NCI-H2029 (cell line): ENCODE data around the gene TTC3.
"Not testable (repeated sequence)": the region's sequence is repeated elsewhere in the genome, so short reads cannot be mapped to it uniquely, and the experiment has no call there.

Experiments used
- DNase-seq: peaks from one replicate; lab custom pipeline; 2025; lab: John Stamatoyannopoulos, UW

TTC3 gene

DNA sequence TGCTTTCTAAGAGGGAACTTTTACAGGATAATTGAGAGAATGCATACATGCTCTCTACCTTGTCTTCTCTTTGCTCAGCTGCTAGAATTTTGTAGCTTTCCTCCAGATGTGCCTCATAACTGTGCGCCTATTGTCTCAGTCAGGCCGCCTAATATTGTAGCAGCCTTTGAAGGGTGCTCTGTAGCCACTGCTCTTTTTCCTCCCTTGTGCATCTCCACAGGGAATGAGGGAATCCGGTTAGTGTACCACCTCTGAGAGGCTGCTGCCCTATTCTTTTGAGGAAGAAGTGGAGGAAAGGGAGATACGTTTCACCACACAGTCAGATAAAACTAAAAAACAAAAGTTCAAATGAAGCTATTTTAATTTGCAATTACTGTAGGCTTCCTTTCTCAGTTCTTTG, 22.8 kb downstream of the TTC3 start:
- no peak for DNase-seq

DNA sequence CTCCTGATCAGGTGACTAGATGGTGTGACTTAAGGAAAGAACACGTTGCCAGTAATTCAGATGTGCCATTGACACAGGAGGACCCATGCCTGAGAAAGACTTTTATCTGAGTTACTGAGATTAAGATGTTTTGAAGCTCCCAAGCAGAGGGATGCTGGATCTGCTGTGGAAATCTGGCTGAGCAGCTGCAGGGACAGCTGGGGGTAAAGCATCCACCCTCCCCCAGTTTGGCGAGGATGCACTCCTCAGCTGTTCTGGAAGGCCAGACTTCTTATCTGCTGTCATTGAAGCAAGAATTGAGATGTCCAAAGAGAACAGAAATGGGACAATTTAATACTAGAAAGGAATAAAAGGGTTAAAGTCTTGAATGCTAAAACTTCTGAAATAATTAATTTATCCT, 25.7 kb downstream of the TTC3 start:
- no peak for DNase-seq

DNA sequence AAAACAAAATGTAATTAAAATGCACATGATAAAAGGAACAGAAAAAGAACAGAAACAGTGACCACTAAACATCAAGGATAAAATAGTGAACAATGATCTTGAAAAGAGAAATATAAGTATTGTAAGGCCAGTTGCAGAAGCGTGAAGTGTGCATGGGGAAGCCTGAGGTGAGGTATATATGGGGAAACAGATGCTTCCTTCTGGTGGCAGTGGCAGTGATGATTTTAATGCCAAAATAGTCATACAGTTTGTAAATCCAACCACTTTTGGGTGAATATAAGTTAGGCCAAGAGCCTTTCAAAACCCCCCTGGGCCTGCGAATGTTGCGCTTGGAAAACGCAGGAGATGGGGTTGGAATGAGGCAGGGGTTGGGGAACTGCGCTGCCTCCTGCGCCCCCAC, 27.3 kb downstream of the TTC3 start:
- no peak for DNase-seq

DNA sequence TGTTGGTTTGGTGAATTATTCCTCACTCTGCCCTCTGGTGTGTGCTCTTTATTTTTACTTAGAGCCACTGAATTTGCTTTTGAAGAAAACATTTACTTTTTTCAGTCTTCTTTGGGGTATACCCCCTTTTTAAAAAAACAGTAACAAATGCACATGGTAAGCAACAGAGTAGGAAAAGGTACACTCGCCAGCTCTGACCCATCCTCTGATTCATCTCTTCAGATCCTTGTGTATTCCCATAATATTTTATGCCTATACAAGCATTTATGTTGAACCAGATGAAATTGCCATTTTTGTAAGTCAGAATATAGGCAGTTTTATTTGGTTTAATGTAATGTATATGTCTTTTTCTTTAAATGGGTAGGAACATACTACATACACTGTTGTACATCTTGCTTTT, 28.3 kb downstream of the TTC3 start:
- DNase-seq: no peak

DNA sequence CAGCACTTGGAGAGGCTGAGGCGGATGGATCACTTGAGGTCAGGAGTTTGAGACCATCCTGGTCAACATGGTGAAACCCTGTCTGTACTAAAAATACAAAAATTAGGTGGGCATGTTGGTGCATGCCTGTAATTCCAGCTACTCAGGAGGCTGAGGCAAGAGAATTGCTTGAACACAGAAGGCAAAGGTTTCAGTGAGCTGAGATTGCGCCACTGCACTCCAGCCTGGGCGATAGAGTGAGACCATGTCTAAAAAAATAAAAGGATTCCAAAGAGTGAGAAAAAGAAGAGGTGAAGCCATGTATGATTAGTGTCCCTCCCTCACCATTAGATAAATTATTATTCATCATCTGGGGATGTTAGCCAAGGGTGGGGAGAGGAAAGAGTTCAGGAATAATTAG, 29.7 kb downstream of the TTC3 start:
- not testable (repeated sequence) for DNase-seq

DNA sequence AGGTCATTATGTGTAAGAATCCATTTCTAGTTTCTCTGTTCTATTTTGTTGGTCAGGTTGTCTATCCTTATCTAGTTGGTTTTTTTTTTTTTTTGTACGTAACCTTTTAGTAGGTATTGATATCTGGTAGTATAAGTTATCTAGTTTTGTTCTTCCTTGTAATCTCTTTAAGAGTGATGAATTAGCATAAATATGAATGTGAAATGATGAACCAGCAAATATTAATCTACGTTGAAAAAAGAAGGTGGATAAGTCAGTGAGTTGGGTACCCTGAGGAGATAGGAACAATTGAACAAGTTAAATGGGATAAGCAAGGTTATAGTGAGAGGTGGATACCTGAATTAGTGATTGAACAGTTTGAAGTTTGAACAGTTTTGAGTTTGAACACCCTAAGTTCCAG, 33.9 kb downstream of the TTC3 start:
- DNase-seq: no peak

DNA sequence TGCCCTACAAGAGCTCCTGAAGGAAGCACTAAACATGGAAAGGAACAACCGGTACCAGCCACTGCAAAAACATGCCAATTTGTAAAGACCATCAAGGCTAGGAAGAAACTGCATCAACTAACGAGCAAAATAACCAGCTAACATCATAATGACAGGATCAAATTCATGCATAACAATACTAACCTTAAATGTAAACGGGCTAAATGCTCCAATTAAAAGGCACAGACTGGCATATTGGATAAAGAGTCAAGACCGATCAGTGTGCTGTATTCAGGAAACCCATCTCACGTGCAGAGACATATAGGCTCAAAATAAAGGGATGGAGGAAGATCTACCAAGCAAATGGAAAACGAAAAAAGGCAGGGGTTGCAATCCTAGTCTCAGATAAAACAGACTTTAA, 38.0 kb downstream of the TTC3 start:
- DNase-seq: not testable (repeated sequence)

DNA sequence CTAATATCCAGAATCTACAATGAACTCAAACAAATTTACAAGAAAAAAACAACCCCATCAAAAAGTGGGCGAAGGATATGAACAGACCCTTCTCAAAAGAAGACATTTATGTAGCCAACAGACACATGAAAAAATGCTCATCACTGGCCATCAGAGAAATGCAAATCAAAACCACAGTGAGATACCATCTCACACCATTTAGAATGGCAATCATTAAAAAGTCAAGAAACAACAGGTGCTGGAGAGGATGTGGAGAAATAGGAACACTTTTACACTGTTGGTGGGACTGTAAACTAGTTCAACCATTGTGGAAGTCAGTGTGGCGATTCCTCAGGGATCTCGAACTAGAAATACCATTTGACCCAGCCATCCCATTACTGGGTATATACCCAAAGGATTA, 41.2 kb downstream of the TTC3 start:
- not testable (repeated sequence) for DNase-seq

DNA sequence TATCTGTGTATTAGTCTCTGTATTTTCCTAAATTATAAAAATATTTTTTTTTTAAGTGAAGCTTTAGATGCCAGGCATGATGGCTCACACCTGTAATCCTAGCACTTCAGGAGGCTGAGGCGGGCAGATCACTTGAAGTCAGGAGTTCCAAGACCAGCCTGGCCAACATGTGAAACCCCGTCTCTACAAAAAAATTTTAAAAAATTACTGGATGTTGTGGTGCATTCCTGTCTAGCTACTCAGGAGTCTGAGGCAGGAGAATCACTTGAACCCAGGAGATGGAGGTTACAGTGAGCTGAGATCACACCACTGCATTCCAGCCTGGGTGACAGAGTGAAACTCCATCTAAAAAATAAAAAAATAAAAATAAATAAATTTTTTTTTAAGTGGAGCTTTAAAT, 43.4 kb downstream of the TTC3 start:
- DNase-seq: not testable (repeated sequence)

DNA sequence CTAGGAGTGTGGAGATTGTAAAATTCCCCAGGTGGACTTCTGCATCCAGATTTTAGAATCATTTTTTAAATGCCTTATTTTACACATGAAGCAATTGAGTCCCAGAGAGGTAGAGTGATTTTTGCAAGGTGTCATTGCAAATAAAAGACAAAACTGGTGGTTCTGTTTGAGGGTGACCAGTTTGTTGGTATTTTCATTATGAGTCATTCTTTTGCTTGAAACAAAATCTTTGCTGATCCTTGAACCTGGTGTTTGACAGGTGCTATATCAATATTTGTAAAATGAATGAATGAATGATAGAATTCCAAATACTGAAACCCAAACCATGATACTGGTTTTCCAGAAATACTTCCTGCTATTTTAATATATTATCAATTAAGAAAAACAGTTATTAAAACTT, 44.1 kb downstream of the TTC3 start:
- no peak for DNase-seq

DNA sequence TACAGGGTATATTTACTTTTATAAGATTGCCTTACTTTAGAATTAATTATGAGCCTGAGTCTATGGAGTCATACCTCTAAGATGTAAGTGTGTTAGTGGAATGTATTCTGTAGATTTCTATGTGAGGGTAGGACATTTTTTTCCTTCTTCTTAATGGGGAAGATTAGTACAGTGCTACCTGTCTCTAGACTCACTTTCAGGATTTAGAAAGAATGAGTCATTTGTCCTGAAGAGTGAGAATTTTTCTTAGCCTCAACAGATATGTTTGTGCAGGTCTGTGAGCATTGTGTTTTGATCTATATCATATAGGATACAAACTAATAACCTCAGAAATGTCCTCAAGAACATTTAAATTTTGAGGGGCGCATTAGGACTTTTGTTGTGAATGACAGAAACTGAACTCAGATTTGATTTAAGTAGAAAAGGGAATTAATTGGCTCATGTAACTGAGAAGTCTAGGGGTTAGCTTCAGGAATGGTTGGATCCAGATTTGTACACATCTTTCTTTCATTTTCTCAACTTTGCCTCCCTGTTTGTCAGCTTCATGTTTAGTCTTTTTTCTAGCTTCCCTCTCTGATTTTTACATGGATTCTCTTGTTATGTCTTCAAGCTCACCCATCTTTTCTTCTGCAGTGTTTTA, 45.3 kb downstream of the TTC3 start:
- no peak for DNase-seq

DNA sequence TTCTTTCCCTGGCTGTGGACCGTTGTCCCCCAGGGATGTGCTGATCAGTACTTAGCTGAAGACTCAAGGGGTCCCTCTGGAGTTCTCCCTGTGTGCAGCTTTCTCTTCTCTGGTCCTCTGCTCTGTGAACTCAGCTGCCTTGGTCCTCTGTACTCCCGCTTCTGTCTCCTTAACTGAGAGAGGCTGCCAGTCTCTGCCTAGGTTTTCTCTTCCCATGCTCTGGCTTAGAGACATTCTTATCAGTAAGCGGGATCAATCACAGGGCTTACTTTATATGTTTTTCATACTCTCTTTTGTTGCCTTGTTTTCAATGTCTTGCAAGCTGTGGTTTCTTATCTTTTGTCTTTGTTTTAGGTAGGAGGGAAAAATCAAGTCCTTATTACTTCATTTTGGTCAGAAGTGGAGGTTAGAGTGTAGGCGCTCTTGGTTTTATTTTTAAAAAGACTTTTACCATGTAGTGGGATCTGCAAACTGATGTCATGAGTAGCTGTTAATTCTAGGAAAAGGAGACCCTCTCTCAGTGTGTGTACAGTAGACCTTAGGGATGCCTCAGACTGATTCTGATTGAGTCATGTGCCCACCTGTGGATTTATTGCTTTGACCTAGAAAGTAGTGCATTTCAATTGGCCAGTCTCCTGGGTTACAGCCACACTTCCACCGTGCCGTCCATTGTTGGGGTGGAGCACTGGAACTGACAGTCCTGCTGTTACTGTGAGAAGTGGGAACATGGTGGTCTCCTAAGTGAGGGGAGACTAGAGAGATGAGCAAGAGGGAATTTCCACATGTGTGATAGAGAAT, 46.6 kb downstream of the TTC3 start:
- no peak for DNase-seq

DNA sequence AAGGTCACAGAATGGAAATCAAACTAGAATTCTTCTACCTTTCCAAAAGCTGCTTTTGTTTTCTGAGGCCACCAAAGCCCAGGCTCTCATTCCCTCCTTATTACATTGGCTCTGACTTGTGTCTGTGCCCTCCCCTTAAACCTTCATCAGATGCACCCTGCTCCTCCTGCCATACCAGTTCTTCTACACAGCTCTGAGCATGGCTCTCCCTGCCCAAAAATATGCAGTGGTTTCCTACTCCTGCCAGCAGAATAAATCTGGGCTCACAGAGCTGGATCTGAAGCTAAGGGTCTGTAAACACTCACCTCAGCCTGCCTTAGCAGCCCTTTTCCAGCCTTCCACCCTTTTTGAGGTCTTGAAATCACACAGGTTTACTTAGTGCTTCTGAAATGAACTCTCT, 55.0 kb downstream of the TTC3 start:
- DNase-seq: no peak

DNA sequence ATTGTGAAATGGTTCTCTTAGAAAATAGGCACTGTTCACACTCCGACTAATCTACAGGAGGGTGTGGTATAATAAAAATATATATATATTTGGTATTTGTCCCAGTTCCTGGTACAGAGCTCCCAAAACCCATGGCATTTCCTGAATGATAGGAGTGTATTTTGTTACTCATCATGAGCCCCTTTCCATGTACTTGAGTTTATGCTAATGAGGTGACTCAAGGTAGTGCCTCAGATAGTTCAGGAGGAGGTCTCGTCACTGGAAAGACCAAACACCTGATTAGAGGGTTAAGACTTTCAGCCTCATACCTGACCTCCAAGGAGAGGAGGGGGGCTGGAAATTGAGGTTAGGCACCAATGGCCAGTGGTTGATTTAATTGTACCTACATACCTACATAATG, 57.9 kb downstream of the TTC3 start:
- DNase-seq: no peak

DNA sequence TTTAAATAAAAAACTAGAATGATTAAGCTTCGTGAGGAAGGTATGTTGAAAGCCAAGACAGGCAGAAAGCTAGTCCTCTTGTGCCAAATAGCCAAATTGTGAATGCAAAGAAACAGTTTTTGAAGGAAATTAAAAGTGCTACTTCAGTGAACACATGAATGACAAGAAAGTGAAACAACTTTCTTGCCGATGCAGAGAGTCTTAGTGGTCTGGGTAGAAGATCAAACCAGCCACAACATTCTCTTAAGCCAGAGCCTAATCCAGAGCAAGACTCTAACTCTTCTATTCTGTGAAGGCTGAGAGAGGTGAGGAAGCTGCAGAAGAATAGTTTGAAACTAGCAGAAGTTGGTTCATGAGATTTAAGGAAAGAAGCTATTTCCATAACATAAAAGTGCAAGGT, 63.2 kb downstream of the TTC3 start:
- no peak for DNase-seq

DNA sequence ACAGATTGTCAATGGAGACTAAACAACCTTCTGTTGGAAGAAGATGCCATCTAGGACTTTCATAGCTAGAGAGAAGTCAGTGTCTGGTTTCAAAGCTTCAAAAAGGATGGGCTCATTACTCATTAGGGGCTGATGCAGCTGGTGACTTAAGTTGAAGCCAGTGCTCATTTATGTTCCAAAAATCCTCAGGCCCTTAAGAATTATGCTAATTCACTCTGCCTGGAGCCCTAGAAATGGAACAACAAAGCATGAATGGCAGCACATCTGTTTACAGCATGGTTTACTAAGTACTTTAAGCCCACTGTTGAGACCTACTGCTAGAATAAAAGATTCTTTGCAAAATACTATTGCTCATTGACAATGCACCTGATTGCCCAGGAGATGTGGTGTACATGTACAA, 63.7 kb downstream of the TTC3 start:
- no peak for DNase-seq

DNA sequence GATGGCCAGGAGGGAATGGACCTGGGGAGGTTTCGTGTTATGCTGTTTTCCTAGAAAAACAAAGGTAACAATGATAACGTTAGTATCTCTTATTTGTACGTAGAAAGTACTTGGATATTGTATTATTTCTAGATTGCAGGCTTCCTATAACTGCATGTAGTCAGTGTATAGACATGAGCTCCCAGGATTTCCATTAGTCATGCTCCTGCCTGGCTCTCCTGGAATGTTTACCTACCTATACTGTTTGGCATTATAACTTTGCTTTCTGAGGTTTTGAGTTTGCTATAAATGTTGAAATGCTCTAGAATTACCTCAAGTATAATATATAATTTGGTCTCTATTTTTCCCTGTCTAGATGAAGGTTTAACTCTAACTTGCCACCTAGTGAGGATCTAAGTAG, 66.1 kb downstream of the TTC3 start:
- DNase-seq: no peak

DNA sequence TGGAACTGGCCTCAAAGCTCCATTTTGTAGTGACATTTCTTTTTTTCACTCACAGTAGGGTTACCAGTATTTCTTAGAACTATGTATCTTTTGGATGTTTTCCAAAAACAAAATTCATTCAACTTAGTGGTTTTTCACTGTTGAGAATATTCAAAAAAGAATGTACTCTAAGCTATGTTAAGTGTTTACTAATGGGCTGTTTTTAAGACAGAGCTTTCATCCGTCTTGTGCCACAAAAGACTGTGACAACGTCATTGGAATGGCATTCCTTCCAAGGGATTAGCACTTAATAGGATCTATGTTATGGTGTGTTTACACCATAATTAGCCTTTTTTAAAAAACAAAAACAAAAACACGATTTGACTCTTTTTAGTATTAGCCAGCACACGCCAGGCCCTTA, 66.8 kb downstream of the TTC3 start:
- no peak for DNase-seq

DNA sequence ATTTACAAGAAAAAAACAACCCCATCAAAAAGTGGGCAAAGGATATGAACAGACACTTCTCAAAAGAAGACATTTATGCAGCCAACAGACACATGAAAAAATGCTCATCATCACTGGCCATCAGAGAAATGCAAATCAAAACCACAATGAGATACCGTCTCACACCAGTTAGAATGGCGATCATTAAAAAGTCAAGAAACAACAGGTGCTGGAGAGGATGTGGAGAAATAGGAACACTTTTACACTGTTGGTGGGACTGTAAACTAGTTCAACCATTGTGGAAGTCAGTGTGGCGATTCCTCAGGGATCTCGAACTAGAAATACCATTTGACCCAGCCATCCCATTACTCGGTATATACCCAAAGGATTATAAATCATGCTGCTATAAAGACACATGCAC, 70.3 kb downstream of the TTC3 start:
- not testable (repeated sequence) for DNase-seq

DNA sequence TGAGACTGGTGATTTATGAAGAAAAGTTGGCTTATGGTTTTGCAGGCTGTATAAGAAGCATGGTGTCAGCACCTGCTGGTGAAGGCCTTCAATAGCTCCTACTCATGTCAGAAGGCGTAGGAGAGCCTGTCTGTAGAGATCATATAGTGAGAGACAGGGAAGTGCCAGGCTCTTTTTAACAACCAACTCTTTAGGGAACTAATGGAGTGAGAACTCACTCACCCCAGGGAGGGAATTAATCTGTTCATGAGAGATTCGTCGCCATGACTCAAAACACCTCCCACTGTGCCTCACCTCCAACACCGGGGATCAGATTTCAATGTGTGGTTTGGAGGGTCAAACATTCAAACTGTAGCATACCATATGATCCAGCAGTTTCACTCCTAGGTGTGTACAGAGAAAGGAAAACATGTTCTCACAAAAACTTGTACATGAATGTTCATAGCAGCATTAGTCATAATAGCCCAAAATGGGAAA, 72.6 kb downstream of the TTC3 start:
- no peak for DNase-seq

DNA sequence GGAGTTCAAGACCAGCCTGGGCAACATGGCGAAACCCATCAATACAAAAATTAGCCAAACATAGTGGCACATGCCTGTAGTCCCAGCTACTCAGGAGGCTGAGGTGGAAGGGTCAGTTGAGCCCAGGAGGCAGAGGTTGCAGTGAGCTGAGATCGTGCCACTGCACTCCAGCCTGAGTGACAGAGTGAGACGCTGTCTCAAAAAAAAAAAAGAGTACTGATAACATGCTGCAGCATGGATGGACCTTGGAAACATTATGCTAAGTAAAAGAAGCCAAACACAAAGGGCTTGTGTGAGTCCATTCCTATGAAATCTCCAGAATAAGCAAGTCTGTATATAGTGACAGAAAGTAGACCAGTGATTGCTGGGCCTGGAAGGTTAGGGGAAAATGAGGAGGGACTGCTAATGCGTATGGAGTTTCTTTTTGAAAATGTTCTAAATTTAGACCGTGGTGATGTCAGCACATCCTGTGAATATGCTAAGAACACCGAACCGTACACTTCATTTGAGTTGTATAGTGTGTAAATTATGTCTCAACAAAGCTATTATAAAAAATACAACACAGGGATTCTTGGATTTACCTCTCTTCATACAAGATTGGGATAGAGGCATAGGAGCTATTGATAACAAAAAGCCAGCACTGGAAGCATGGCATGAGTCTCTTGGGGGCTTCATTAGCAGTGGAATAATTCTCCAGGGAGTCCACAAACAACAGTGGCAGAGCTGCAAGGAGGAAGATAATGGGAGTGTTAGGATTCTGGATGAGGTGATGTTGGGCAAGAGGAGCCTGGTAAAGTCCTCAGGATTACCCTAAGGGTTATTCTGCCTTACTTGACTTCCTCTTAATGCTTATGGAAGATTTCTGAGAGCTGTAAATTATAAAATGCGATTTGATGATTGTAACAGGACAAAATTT, 73.5 kb downstream of the TTC3 start:
- no peak for DNase-seq

DNA sequence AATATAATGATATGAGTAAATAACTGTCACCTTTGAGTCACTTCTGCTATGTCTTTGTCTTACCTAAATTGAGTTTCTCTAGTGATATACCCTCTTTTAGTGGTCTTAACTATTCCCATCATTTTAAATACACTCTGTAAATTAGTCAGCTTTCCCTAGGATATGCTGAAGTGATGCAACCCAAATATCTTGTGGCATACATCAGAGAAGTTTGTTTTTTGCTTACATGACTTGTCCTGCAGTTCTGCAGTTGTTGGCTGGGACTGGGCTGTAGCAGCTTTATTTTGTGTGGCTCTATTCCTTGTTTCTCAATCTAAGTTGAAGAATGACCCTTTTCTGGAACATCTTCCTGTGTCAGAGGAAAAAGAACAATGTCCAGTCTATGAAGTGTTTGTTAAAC, 76.4 kb downstream of the TTC3 start:
- no peak for DNase-seq
